HG02970 (cell line): ENCODE results near the gene WWC2.

Experiments used
- ATAC-seq: cut with Tn5 transposase; IDR thresholded peaks from one replicate; pipeline ENCODE4 v1.9.1; 2021; ENCODE audit warnings: mild to moderate bottlenecking, moderate library complexity, moderate number of reproducible peaks; ENCODE audit not compliant: unreplicated experiment, low FRiP score

The WWC2 gene

DNA sequence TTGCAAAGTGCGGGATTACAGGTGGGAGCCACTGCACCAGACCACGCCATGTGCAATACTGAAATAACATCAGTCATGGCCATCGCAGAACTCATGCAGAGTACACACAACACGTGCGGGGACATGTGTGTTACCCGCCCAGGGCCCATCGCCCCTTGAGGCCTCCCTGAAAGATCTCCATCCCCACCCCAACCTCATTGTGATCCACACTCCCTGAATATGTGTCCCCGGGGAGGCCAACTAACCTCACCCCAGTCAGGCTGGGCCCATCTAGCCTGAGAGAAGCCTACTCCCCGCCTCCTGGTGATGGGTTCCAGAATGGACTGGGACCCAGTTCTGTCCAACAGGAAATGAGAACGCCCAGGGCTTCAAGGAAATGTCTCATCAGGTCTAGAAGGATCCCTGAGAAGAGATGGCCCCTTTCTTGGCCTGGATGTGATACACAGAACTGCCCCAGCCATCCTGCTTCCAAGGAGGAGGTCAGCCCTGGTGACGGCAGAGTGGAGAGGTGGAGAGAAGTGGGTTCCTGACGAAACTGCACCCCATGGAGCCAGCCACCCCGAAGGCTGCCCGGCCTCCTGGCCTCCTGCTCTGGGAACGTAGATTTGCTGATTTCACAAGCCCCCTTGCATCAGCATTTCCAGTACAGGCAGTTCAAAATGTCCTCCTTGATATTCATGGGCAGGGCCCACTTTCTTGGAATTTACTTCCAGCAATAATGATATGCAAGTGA is 245.6 kb downstream of the WWC2 start:
- ATAC-seq = no peak

DNA sequence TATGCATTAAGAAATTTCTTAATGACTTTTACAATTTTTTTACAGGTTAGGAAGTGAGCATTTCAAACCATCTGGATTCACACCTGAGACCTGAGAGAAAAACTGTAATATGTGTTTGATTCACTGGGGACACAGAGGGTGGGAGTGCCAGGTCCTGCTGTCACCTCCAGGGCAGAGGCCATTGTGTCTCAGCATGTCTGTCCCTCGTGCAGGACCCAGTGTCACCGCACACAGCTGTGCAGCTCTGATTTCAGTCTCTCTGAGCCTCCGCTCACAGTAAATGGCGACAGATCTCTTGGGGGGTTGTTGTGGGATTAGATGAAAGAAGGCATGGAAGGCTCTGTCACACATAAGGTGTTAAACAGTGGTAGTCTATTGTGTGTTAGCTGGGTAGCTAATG is 246.2 kb downstream of the WWC2 start:
- no peak for ATAC-seq

DNA sequence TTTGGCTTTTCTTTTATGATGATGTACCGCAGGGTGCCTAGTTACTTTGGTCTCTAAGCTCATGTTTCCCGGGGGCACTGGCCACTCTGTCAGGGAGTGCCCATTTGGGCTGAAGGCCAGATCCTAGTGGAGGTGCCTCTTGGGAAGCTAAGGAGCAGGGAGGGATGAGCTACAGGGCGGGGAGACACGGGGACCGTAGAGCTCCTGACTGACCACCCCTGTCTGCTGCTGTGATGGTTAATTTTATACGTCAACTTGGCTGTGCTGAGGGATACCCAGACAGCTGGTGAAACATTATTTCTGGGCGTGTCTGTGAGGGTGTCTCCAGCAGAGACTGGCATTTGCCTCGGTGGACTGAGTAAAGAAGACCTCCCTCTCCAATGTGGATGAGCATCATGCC is 248.1 kb downstream of the WWC2 start:
- ATAC-seq = no peak

DNA sequence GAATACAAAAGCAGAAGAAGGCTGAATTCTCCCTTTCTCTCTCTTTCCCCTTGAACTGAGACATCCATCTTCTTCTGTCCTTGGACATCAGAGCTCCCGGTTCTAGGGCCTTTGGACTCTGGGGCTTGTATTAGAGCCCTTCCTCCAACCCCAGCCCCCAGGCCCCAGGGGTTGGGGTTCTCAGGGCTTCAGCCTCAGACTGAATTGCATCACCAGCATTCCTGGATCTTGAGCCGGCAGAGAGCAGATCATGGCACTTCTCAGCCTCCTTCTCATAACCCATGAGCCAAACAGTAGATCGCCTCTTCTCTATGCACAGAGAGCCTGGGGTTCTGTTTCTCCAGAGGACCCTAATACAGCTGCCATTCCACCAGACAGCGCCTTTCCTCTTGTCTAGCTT is 248.5 kb downstream of the WWC2 start:
- ATAC-seq = no peak

DNA sequence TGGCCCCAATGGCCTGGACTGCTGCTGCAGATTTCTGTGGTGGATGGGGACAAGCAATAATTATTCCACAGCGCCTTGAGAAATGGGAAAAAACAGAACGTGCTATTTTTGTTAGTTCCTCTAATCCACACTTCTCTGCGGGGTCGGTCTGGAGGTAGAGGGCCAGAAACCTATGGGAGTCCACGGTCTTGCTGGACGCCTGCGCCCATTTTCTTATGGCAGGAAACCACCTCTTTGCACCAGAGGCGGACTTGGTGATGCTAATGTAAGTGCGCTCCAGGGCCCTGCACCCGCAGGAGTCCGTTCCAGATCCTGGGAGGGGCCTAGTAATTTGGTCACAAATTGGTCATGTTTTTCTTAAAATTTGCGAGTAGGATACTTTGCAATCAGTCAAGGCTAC is 249.1 kb downstream of the WWC2 start:
- no peak for ATAC-seq

DNA sequence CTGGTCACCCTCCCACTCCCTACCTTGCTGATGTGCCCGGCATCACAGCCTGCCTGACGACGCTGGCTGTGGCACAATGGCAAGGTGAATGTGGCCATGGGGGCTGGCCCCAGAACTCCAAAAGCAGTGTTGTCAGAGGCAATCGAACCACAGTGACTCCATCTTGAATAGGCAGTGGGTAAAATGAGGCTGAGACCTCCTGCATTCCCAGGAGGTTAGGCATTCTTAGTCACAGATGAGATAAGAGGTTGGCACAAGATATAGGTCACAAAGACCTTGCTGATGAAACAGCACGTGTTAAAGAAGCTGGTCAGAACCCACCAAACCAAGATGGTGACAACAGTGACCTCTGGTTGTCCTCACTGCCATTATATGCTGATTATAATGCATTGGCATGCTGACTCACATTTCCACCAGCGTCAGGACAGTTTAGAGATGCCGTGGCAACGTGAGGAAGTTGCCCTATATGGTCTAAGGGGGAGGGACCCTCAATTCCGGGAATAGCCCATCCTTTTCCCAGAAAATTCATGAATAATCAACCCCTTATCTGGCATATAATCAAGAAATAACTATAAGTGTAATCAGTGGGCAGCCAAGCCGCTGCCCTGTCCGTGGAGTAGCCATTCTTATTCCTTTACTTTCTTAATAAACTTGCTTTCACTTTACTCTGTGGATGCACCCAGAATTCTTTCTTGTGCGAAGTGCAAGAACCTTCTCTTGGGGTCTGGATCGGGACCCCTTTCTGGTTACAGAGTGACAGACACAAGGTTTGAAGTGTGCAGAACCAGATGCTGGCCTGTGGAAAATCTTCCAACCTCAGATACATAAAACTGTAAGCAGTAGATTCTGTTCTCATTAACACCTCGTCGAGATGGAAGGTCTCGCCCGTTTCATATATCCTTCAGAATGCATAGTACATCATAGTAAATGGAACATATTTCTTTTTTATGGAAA is 249.9 kb downstream of the WWC2 start:
- ATAC-seq = no peak

DNA sequence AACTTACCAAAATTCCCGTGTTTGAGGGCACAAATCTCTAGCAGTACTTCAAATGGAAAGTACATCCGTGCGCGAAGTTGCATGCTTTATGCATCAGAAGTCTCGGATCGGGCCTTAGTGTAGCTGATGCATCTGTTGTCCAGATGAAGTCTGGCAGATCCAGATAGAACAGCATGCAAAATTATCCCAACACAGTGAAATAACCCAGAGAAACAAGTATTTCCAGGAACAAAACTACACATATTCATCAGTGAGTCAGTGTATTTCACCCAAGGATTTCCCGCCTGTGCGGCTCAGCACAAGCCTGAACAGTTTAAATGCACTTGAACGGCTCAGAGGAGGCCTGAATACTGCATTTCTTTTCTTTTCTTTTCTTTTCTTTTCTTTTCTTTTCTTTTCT is 250.6 kb downstream of the WWC2 start:
- ATAC-seq = no peak

DNA sequence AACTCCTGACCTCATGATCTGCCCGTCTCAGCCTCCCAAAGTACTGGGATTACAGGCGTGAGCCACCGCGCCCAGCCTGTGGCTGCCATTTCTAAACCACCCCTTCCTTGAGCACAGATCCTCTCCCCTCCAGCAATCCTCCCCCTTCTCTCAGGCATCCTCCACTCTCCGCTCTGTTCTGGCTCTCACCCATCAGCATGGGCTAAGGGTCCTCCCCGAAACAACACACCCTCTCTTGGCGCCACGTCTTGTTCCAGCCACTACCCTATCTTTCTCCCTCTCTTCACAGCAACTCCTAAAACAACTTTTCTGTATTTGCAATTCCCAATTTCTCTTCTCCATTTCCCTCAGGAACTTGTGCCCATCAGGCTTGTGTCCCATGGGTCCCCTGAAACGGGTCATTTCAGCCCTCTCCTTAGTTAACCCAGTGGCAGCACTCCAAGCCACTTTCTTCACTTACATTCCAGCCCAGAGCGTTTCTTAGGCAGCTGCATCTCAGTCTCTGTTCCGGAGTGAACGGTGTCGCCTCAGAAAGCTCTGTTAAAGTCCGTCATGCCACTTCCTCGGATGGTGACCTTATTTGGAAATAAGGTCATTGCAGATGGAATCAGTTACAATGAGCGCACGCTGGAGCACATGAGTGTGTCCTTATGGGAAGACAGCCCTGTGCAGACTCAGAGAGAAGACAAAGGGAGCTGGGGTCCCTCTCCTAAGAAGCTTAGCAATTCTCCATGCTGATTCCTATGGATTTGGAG is 251.4 kb downstream of the WWC2 start:
- ATAC-seq = no peak

DNA sequence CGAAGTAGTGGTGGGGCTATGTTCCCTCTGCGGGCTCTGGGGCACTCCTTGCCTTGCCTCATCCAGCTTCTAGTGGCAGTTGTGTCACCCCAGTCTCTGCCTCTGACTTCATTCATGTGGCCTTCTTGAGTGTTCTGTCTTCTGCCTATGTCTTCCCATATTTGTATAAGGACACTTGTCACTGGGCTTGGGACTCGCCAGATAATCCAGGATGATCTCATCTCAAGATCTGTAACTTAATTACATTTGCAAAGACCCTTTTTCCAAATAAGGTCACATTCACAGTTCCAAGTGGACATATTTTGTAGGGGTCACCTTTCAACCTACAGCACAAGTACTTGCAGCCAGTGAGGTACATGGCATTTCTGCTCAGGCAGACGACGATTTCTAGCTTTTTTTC is 253.5 kb downstream of the WWC2 start:
- ATAC-seq = no peak

DNA sequence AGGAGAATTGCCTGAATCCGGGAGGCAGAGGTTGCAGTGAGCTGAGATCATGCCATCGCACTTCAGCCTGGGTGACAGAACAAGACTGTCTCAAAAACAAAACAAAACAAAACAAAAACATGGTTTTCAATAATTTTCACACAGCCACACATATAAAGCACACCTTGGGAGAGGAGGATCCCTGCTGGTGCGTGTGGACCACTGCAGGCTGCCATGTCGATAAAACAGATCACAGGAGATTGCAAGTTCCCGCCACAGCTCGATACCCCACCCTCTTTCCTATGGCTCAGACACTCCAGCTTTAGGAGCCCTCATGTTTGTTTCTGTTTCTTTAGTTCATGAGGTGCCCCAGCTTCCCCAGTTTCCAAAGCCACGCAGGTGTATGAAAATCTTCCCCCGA is 254.5 kb downstream of the WWC2 start:
- no peak for ATAC-seq

DNA sequence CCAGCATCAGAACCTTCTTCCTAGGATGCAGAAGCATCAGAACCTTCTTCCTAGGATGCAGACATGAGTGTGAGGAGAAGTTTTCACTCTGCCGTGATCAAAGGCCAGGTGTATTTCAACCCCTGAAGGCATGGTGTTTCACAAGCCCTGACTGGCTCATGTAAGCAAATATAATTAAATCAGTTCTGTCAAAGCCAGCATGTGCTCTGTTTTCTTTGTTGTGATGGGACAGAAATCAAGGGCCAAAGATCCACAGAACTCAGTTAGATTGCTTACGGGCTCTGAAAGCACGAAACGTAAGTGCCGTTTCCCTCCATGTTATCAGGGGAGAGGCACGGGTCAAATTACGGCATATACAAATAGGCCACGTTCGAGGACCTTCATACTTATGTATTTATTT is 255.2 kb downstream of the WWC2 start:
- no peak for ATAC-seq

DNA sequence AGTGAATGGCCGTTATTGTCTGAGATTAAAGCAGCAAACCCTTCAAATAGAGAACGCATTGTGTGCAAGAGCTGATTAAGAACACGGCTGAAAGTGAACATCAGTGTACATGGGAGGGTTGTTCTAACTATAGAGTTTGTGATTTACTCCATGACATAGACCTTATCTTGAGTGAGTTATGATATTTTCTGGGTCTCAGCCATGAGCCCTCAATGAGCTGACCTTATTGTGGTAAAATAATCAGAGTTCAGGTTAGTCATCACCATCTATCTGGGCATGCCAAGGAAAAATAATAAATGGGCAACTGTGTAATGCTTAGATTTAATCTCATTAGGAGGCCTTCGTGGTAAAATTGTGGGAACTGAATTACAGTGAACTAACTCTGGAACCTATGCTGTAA is 256.3 kb downstream of the WWC2 start:
- ATAC-seq = no peak

DNA sequence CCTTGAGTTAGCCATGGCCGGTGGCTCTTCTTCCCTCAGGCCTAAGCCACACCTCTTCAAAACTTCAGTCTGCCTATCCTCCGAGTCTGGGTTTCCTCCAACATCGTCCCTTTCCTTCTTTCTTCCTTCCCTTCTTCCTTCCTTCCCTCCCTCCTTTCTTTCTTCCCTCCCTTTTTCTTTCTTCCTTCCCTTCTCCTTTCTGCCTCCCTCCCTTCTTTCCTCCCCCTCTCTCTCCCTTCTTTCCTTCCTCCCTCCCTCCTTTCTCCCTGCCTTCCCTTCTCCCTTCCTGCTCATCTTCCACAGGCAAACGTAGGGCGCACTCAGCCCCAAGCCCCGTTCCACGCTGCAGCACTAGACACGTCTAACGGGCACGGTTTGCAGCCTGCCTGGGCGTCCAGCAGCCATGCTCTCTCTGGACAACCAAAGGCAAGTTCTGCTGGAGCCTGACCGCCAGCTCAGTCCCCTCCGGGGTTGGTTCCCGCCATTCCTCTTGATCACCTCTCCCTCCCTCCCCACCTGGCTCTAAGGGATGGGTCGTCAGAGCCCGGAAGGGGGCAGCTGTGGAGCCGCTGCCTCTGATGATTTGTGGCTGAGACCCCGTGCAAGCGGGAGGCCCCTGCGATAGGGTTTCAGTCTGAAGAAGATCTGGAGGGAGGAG is 257.2 kb downstream of the WWC2 start:
- ATAC-seq = no peak

DNA sequence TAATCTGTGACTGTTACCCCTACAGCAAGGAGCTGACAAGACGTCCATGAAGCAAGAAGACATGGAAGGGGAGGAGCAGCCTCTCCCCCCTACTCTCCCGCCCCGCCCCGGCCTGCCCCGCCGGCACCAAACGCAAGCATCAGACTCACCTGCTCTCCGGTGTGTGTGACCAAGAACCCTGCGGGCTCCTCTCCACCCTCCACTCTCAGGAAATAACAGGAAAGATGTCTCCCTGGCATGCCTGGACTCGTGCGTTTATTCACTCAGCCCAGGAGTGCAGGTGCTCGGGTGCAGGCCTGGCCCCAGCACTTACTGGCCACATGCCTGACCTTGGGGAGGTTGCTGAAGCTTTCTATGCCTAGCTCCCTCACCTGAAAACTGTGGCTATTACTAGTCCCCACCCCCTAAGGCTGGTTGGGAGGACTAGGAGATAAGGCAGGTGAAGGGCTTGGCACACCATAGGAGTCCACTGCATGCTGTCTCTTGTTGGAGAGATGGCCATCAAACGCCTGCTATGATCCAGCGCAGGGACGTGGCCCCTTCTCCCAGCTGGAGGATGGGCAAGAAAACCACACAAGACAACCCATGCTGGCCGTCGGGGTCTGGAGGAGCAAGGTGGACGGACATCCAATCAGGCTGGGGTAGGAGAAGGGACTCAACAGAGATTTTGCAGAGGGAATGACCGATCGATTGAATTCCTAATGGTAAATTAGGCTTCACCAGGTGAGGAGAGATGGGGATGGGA is 258.0 kb downstream of the WWC2 start:
- ATAC-seq = no peak

DNA sequence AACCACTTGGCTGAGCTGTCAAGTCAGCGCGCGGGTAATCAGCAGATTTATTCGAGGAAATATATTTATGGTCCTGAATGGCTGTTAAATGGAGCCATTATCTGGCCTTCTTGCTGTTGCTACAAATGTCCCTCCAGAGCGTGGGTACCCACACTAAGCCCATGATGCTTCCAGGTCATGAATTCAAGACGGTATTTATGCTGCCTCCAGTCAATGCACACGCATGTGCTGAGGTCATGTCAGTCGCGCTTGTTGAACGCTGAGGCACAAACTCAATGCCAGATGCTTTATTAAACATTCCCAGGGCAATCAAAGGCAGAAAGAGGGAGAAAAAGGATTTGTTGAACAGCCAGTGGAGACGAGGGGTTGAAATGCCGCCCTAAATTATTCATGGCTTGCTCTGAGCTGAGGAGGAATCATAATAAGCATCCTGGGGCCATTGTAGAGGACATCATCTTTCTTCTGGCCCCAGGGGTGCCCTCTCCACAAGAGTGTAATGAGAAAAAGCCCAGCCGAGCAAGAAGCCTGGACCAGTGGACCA is 259.2 kb downstream of the WWC2 start:
- ATAC-seq = no peak

DNA sequence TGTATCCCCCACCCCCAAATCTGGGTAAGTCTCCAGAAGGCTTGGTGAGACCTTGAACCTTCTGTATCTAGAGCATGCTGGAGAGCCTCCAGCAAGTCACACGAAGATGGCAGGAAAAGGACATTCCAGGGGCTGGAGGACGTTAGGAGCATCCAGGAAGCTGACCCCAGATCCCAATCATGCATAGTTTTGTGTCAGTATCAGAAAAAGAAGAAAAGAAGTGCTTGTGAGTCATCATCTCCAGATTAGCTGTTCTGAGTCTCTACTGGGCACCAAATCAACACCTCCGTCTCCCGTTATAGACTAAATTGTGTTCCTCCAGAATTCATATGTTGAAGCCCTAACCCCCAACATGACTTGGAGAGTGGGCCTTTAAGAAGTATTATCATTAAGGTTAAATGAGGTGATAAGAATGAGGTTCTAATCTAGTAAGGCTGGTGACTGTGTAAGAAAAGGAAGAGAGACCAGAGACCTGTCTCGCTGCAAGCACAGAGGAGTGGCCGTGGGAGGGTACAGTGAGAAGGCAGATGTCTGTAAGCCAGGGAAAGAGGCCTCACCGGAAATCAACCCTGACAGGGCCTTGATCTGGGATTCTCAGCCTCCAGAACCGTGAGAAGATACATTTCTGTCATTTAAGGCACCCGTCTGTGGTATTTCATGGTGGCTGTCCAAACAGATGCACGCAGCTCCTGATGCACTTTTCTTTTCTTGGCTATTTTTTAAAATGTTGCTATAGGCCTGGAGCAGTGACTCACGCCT is 261.3 kb downstream of the WWC2 start:
- ATAC-seq = no peak

DNA sequence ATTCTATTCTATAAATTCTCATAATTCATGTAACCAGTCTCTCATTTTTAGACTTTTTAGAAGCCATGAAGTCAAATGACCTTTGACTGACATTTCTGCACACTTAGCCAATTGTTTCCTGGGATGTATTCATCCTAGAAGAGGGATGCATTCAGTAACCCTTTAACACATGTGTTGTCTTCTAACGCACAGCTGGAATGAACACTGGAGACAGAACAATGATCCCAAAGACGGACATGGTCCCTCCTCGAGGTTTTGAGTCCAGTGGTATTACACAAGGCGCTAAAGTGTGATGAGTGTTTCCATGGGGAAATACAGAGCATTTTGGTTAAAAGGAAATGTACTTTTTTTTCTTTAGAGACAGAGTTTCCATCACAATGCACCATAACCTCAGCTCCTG is 263.0 kb downstream of the WWC2 start:
- ATAC-seq = no peak

DNA sequence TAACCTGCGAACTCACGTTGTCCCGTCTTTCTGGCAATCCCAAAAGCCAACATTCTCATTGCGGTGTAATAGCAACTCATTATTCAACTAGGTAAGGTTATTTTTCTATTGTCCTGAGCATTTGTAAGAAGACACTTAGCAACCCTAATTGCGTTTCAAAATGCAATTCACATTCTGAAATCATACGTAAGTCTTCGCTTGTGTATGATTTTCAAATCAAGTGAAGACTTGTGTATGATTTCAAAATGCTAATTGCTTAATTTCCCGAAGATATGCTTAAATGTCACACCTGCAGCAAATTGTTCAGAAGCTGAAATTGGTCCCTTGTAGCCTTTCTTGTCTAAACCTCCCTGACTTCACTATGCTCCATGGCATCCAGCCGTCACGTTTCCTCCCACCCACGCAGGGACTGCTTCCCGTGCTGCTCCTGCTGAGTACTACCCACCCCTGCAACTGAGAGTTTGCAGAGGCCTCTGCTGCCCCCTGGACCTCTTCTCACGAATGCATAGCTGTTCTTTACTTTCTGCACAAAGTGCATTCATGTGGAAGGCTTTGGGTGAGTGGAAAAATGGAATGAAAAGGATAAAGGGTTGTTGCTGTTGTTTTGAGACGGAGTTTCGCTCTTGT is 264.0 kb downstream of the WWC2 start:
- ATAC-seq = no peak
